NCI-H2196 (cell line): ENCODE measurements around the gene AFTPH.
"Not testable (repeated sequence)": the region's sequence is repeated elsewhere in the genome, so short reads cannot be mapped to it uniquely, and the experiment has no call there.

ENCODE experiments used
- DNase-seq: peaks from one replicate; lab custom pipeline; 2025; ENCODE audit not compliant: unreplicated experiment; lab: John Stamatoyannopoulos, UW

The AFTPH gene

GRCh38 chr2:64498438-64498837 lies 25.7 kb upstream of the AFTPH start:
- no peak for DNase-seq

- no peak for DNase-seq
These were observed 23.6 kb upstream of the AFTPH start for GRCh38 chr2:64500549-64500948.

DNA sequence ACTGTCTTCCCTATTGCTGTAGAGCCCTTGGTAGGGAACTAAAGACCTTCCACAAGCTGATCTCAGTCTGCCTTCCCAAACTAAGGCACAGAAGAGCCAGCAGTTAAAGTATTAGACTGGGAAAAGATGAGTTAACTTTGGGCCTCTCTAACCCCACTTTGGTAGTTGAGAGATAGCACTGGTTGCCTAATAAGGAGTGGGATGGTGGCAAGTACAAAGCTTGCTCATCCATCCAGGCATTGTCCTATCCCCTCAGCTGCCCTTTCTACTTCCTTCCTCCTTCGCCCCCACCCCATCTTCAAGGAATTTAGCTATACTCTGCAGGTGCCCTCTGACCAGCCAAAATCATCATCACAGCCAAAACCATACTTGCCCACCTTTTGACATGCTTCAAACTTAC lies 22.2 kb upstream of the AFTPH start:
- no peak for DNase-seq

GRCh38 chr2:64502860-64503259 lies 21.3 kb upstream of the AFTPH start:
- no peak for DNase-seq

GRCh38 chr2:64504774-64505720 lies 19.1 kb upstream of the AFTPH start:
- no peak for DNase-seq

GRCh38 chr2:64506686-64507085 lies 17.4 kb upstream of the AFTPH start:
- DNase-seq = no peak

DNA sequence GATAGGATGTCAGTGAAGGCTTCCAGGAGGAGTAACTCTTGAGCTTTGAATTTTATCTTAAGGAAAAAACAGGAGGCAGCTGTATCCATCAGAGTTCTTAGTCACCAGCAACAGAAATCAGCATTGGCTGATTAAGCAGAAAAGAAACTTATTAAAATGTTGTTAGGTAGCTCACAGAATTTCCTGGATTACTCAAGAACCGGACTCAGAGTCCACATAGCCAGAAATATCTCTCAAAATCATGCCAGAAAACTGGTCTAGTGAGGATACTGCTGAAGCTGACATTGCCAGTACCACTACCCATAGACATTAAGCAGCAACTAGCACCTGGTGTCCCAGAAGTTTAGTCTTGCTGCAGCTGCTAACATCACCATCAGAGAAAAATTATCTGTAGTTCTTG lies 10.1 kb upstream of the AFTPH start:
- no peak for DNase-seq

GRCh38 chr2:64515086-64515485 lies 9.0 kb upstream of the AFTPH start:
- no peak for DNase-seq

DNA sequence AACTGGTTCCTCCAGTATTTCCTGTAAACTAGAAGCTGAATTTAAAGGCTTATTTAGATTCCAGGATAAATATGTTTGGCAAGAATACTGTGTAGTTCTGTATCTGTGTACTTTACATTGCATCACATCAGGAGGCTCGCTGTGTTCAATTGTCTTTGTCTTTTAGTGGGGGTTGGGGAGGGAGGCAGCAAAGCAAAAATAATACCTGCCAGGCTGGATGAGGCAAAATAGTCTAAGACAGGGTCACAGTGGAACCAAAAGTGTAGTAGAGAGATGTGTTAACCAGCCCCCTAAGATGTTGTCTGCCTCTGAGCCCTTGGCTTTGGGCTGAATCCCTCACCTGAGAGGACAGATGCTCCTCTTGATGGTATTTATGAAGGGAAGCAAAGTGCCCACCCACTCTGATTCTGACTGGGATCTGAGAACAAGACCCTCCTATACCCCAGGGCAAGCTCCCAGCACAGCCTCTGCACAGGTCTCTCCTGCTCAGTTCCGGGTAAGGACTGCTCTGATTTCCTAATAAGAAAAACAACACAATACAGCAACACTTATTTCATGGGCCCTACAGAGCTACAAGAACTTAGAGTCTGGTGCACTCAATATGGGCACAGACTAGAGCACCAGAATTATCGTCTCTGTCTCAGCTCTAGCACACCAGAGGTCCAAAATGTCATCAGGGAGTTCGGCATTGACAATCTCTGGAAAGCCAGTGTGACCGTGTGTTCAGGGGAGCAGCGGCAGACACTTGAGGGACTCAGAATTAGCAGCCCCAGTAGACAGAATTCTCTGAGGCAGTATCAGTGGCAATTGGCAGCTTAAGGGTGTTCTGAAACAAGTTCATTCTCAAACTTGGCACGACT lies 7.2 kb upstream of the AFTPH start:
- no peak for DNase-seq

DNA sequence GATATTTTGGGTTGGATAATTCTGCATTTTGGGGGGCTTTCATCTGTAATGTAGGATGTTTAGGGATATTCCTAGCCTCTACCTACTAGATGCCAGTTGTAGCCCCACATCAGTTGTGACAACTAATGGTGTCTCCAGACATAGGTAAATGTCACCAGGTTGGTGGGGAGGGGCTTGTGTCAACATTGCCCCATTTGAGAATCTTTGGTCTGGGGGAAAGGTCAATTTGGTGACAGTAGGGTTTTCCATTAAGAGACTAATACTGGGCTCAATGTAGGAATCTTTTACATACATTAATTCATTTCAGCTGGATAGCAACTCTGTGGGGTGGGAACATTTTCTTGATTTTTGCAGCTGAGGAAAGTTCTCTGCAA lies 6.6 kb upstream of the AFTPH start:
- DNase-seq = no peak

DNA sequence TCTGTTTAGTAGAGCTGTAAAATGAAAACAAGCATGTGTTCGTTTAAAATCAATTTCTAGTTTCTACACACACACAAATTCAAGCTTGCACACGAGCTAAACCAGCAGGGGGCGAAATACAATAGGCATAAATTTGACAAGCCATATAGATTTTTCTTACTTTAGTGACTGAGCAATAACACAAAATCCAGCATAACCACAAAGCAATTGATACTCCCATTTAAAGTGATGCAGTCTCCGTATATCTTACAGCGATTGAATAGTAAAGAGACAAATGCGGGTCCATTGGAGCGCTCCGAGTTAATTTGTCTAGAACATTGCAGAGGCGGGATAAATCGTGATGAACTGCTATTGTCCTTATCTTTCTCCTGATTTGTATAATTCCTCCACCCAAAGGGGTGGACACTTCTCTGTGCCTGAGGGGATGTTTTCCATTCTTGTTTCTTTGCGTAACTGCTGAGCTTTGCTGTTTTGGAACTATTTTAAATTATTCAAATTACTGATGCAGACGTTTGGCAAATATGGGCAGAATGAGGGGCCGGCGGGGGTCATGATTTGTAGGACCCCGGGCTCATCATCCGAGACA lies 1.2 kb upstream of the AFTPH start:
- DNase-seq = peak; percentile 72

- DNase-seq = no peak
These were observed 632 bp downstream of the AFTPH start for GRCh38 chr2:64524604-64525316.

DNA sequence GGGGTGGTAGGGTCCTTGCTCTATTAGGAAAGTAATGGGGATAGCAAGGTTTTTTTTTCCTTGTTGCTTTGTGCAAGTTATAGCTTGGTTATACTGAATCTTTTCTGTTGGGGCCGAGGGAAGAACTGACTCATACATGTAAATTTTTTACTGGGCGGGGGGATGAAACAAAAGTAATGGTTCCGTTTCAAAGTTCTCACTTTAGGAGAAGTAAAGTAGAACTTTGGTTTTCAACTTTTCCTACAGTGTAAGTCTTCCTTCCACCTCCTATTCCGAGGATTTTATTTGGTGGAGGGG lies 1.1 kb downstream of the AFTPH start:
- no peak for DNase-seq

DNA sequence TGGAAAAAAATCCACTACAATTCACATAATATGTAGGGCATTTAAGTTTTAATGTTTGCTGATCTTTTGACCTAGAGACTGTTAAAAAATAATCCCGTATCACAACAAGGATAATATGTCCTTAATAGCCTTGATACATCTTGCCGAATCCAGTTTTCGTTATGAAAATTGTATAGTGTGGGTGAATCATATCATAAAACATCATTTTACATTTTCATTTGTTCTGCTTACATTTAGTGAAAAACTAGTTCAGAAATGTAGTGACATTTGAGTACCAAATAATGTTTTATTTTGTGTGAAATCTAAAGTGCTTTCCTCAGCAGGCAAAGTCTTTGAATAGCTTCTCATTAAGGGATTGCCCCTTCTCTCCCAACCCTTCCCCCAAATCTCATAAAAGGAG lies 1.9 kb downstream of the AFTPH start:
- no peak for DNase-seq

DNA sequence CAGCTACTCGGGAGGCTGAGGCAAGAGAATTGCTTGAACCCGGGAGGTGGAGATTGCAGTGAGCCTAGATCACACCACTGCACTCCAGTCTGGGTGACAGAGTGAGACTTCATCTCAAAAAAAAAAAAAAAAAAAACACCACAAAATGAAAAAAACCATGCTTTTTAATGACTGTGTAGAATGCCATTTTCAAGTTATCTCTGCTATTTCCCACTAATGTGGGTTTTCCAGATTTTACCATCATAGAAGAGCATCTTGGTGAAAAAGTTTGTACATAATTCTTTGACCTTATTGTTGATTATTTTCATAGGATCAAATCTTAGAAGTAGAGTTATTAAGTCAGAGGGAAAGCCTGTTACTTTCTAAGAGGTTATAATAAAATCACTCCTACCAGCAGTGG lies 6.8 kb downstream of the AFTPH start:
- not testable (repeated sequence) for DNase-seq

GRCh38 chr2:64532030-64532429 lies 7.9 kb downstream of the AFTPH start:
- no peak for DNase-seq

DNA sequence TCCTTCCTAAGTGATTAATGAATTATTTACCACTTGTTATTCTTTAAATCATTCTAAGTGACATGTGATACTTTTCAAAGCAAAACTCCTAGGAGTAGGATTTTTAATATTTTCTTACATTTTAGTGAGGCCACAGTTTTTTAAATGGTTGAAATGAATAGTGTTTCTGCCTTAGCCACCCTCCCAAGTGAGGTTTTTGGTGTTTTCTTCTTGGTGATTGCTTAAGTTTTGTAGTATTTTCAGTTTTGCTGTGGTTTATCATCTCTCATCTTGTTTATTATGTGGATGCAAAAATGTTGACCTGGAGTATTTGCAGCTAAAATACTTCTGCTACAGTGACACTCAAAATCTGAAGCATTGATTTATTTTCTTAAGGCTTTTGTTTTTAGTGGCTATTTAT lies 9.8 kb downstream of the AFTPH start:
- DNase-seq = no peak

DNA sequence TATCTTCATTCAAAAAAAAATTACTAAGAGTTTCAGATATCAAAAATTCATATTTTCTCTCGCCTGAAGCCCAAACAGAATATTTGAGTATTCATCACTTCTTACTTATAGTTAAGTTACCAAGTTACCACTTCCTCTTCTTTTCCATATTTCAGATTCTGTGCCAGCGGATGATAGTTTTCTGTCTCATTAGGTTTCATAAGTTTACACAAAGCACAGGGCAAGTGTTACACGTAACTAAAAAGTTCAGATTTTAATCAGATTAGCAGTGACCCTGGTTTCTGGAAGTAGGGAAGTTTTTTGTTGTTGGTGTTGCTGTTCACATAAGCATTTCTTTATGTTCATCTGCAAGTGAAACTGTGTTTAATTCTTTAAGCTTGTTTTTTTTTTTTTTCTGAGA lies 10.2 kb downstream of the AFTPH start:
- DNase-seq = no peak

DNA sequence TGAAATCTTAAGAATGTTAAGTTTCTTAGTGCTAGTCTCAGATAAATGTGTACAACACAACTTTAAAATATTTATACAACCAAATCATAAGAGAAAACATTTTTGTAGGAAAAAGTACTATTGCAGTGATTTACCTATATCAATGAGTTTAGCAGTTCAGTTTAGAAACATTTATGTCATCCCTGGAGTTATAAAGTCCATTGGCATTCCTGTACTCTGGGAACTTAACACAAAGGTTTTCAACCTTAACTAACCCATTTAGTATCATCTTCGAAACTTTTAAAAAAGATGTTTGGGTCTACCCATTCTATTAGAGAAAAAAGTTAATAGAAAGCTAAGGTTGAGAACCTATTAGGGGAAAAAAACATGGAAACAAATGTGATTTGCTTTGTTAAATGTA lies 10.9 kb downstream of the AFTPH start:
- DNase-seq = no peak

DNA sequence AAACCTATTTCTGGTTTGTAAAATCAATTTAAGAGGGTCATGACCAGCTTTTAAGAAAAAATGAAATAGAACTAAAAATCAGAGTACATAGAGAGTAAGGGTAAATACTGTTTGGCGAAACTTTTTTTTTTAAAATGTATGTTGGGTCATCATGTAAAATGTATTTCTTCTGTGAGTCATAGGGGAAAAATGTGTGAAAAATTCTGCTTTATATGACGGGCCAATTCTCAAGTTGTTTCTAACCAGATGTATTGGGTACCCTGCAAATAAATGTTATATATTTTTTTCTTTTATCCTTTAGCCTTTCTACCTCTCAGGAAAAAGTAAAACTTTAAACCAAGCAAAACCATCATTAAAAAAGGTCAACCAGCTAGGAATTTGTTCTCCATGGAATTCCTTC lies 13.9 kb downstream of the AFTPH start:
- no peak for DNase-seq

DNA sequence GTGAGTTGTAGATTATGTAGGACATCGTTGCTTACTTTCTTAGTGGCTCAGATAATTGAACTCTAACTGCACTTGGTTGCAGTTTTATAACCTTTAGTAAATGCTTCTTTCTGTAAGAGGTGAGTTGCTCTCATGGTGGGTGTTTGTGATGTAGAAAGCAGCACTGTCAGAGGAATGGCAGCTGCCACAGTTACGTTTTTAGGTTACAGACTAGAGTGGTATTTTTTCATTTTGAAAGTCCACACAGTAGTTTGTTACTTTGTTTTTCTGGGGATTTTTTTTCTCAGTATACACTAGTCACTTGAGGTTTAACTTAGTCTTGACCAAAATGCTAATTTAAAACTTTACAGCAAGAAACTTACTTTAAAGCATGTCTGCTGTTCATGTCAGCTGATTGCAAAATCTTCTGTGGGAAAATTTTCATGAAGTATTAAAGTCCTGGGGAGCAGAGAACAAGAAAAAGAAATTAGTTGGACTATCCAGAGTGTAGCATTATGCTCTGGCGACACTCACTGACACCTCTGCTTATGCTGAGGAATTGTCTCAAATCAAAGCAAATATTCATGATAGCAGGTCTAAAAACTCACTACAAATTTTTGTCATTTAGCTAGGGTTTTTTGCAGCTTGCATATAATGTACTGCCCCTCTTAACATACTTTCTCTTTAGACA lies 14.8 kb downstream of the AFTPH start:
- no peak for DNase-seq
